Measurements from ENCODE around the gene ZBP1. TPM values are rescaled to one million over a fixed set of nuclear protein-coding genes. Genes with fewer than 3 reads are reported as not detected.

The ZBP1 gene, protein sequence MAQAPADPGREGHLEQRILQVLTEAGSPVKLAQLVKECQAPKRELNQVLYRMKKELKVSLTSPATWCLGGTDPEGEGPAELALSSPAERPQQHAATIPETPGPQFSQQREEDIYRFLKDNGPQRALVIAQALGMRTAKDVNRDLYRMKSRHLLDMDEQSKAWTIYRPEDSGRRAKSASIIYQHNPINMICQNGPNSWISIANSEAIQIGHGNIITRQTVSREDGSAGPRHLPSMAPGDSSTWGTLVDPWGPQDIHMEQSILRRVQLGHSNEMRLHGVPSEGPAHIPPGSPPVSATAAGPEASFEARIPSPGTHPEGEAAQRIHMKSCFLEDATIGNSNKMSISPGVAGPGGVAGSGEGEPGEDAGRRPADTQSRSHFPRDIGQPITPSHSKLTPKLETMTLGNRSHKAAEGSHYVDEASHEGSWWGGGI
- polyA plus RNA-seq, result 1 to 10 TPM in 2 of 4 donors, under 1 TPM in 2; 0.37 to 2.7 (median 1.6) TPM
- long read RNA-seq, donor 1, result 0 reads
- long read RNA-seq, donor 2, result 0 reads
- long read RNA-seq, donor 3, result 0 reads
- long read RNA-seq, donor 4, result 0 reads
- long read RNA-seq, donor 5, result 0 reads
- long read RNA-seq, donor 6, partial matches to known transcripts, result 0 of 1 reads
- long read RNA-seq, donor 6, other reads (novel, unspliced or antisense), result 0 of 1 reads
- long read RNA-seq, donor 7, result 0 reads
- long read RNA-seq, donor 8, result 0 reads
- long read RNA-seq, donor 9, result 0 reads
- long read RNA-seq, donor 10, result 0 reads

DNA sequence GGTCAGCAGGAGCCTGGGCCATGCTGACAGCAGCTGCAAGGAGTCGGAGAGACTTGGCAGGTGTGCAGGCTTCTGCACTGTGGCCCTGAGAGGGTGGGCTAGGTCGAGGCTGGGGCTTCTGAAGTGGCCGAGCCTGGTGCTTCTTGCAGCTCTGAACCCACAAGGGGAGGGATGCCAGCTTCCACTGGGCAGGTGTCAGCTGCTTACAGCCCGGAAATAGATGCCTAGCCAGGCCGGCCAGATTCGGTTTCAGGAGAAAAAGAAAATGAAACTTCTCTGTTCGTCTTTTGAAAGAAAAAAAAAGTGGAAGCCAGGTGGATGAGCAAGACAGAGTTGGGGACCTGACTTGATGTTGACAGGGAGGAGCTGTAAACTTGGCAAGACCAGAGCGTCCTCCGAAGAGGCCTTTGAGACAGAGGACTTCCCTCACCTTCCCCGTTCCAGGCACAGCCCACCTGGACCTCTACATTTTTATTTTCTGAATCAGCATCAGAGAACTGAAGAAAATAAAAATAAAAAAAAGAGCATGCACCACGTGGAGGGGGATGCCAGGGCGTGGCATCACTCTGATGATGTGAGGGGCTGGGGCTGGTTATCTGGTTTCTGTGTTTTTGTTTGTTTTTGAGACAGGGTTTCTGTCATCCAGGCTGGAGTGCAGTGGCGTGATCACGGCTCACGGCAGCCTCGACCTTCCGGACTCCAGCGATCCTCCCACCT lies at the start of gene ZBP1:
ZBP1 (minus strand) TSS at position 153 of the 717 bp plus-strand sequence; CDS start at position 22, 131 bp downstream.
- DNase-seq (peak; percentile 57 to 79), FAIRE-seq (no peak)
- H3K9me3 ChIP-seq (ENCODE audit: control insufficient read depth in 2 of 2, insufficient read depth in 1 of 2, low read depth in 1 of 2, low read length in 1 of 2), result peaks cover 0 to 15% of the 10 kb centered on the region in 2 donors
- no peaks in the 10 kb centered on the region for H3K27me3 ChIP-seq (ENCODE audit: control insufficient read depth in 3 of 3, insufficient read depth in 3 of 3, low read length in 3 of 3)
- WGBS, 3 donors, result 21 to 44% (median 32%) methylated on average over 18 of the region's 18 CpGs
- H3K4me1 ChIP-seq (ENCODE audit: control insufficient read depth in 3 of 3, insufficient read depth in 2 of 3, low read depth in 1 of 3, low read length in 2 of 3), result peaks cover 0 to 4% (median 3%) of the 10 kb centered on the region in 3 donors
- H3K4me3 ChIP-seq (ENCODE audit: low read depth in 1 of 3, low read length in 3 of 3), result peak within 1 kb of the TSS in 2 of 3 donors; percentile 26 to 46
- H3K36me3 ChIP-seq (ENCODE audit: control insufficient read depth in 3 of 3, insufficient read depth in 2 of 3, low read depth in 1 of 3, low read length in 3 of 3), result no peaks in the 10 kb centered on the region
- peak within 1 kb of the TSS in 2 of 3 donors; percentile 73 to 90 for H3K27ac ChIP-seq (ENCODE audit: low read depth in 1 of 3, low read length in 2 of 3)

DNA sequence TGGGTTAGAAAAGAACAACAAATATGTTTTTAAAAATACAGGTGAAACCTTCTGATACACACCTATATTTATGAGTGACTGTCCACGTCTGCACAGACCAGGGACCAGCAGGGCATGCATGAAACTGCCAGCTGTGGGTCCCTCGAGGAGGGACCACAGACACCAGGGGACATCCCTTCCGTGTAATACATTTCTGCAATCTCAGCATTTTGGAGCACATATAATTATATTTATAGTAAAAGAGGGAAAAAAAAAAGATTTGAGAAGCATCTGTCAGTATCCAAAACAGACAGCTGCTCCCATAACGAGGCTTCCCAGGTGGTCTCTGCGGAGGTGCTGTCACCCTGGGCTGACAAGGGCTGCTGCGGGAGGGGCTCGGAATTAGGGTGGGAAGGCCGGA lies 49.4 kb upstream of the ZBP1 start:
- H3K4me3 ChIP-seq (ENCODE audit: low read depth in 1 of 3, low read length in 3 of 3), result no peak overlapping the region
- H3K27ac ChIP-seq (ENCODE audit: low read depth in 1 of 3, low read length in 2 of 3), result no peak overlapping the region
- H3K27me3 ChIP-seq (ENCODE audit: control insufficient read depth in 3 of 3, insufficient read depth in 3 of 3, low read length in 3 of 3), result no peaks in the 10 kb centered on the region
- DNase-seq (no peak), FAIRE-seq (no peak)
- WGBS, 3 donors, result 83 to 86% (median 85%) methylated on average over 8 of the region's 8 CpGs
- H3K4me1 ChIP-seq (ENCODE audit: control insufficient read depth in 3 of 3, insufficient read depth in 2 of 3, low read depth in 1 of 3, low read length in 2 of 3), result peaks cover 4 to 10% (median 8%) of the 10 kb centered on the region in 3 donors
- H3K36me3 ChIP-seq (ENCODE audit: control insufficient read depth in 3 of 3, insufficient read depth in 2 of 3, low read depth in 1 of 3, low read length in 3 of 3), result peaks cover 0 to 3% (median 0%) of the 10 kb centered on the region in 3 donors
- H3K9me3 ChIP-seq (ENCODE audit: control insufficient read depth in 2 of 2, insufficient read depth in 1 of 2, low read depth in 1 of 2, low read length in 1 of 2), result no peaks in the 10 kb centered on the region

DNA sequence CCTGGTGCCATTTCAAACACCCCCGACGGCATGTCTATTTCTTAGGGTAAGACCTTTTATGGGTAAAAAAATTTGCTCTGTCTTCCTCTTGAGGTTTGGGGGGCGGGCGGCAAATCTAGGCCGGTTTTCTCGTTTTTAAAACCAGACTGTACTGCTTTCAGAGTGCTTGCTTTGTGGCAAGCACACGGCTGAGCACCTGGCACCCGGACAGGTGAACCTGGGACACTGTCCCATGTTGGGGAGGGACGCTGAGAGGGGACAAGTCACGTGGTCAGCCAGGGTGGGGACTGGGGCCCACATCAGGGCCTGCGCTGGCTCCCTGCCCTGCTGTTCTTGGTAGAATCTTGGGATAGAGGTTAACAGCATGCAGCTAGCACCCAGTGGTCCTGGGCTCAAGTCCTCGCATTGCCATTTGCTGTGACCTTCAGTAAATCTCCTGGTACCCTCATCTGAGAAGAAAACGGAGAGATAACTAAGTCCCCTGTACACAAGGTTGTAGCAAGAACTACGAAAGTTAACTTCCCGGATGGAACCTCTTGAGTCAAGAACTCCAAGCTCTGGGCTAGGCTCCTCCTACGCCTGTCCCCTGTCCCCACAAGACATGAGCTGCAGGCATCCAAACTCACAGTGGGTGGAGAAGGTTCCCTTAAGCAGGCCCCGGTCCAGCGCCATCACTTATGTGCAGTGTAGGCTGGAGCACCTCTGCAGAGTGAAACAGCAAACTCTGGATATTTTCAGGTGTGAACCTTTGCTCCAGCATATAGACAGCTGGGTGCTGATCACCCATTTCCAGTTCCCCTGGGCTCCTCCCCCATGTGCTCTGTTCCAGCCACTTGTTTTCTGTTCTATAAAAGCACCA lies 47.9 kb upstream of the ZBP1 start:
- Histone ChIP-seq H3K27me3 (ENCODE audit: control insufficient read depth in 3 of 3, insufficient read depth in 3 of 3, low read length in 3 of 3) (no peaks in the 10 kb centered on the region), H3K4me1 (ENCODE audit: control insufficient read depth in 3 of 3, insufficient read depth in 2 of 3, low read depth in 1 of 3, low read length in 2 of 3) (peaks cover 4 to 10% (median 8%) of the 10 kb centered on the region in 3 donors), H3K36me3 (ENCODE audit: control insufficient read depth in 3 of 3, insufficient read depth in 2 of 3, low read depth in 1 of 3, low read length in 3 of 3) (peaks cover 0 to 5% (median 0%) of the 10 kb centered on the region in 3 donors), H3K9me3 (ENCODE audit: control insufficient read depth in 2 of 2, insufficient read depth in 1 of 2, low read depth in 1 of 2, low read length in 1 of 2) (no peaks in the 10 kb centered on the region), H3K4me3 (ENCODE audit: low read depth in 1 of 3, low read length in 3 of 3) (no peak overlapping the region), H3K27ac (ENCODE audit: low read depth in 1 of 3, low read length in 2 of 3) (peak overlapping the region in 1 of 3 donors; percentile 66)
- peak in 1 of 2 donors; percentile 56 for DNase-seq
- no peak for FAIRE-seq
- WGBS, 3 donors, result 29 to 52% (median 37%) methylated on average over 18 of the region's 18 CpGs

DNA sequence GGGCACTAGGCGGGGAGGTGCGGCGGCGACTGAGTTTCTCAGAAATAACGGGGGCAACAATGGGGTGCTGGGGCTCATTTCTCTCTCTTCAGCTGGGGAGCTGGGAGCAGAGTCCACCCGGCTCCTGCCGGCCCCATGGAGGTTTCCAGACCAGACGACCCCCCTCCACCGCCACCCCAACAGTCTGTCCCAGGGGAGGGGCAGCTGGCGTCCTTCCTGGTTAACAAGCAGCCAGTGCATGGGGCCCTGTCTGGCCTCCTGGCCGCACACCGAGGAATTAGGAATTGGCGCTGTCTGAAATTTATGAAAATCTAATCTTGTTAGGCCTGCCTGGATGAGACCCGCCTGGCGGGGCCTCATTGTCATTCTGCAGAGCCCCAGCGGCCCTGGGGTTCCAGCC lies 47.2 kb upstream of the ZBP1 start:
- peaks cover 0 to 5% (median 0%) of the 10 kb centered on the region in 3 donors for H3K36me3 ChIP-seq (ENCODE audit: control insufficient read depth in 3 of 3, insufficient read depth in 2 of 3, low read depth in 1 of 3, low read length in 3 of 3)
- H3K27me3 ChIP-seq (ENCODE audit: control insufficient read depth in 3 of 3, insufficient read depth in 3 of 3, low read length in 3 of 3), result no peaks in the 10 kb centered on the region
- no peaks in the 10 kb centered on the region for H3K9me3 ChIP-seq (ENCODE audit: control insufficient read depth in 2 of 2, insufficient read depth in 1 of 2, low read depth in 1 of 2, low read length in 1 of 2)
- peaks cover 4 to 10% (median 8%) of the 10 kb centered on the region in 3 donors for H3K4me1 ChIP-seq (ENCODE audit: control insufficient read depth in 3 of 3, insufficient read depth in 2 of 3, low read depth in 1 of 3, low read length in 2 of 3)
- 59 to 69% (median 64%) methylated on average over 16 of the region's 16 CpGs for WGBS, 3 donors
- no peak for FAIRE-seq
- H3K4me3 ChIP-seq (ENCODE audit: low read depth in 1 of 3, low read length in 3 of 3), result no peak overlapping the region
- no peak overlapping the region for H3K27ac ChIP-seq (ENCODE audit: low read depth in 1 of 3, low read length in 2 of 3)
- no peak for DNase-seq

DNA sequence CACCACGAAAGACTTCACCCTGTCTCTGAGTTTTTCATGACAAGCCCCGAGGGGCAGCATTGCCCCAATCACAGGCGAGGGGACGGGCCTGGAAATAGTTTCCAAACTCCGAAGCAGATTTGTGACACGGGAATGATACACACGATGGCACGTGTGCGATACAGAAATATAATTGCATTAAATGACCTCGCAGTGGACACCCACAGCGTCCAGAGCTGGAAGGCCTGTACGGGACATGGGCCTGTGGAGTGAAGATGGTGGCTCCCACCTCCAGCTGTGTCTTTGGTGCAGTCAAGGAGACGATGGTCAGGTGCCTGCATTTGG lies 46.6 kb upstream of the ZBP1 start:
- Histone ChIP-seq H3K4me3 (ENCODE audit: low read depth in 1 of 3, low read length in 3 of 3) (no peak overlapping the region), H3K4me1 (ENCODE audit: control insufficient read depth in 3 of 3, insufficient read depth in 2 of 3, low read depth in 1 of 3, low read length in 2 of 3) (peaks cover 4 to 10% (median 8%) of the 10 kb centered on the region in 3 donors), H3K27me3 (ENCODE audit: control insufficient read depth in 3 of 3, insufficient read depth in 3 of 3, low read length in 3 of 3) (no peaks in the 10 kb centered on the region), H3K27ac (ENCODE audit: low read depth in 1 of 3, low read length in 2 of 3) (no peak overlapping the region), H3K36me3 (ENCODE audit: control insufficient read depth in 3 of 3, insufficient read depth in 2 of 3, low read depth in 1 of 3, low read length in 3 of 3) (peaks cover 0 to 5% (median 0%) of the 10 kb centered on the region in 3 donors), H3K9me3 (ENCODE audit: control insufficient read depth in 2 of 2, insufficient read depth in 1 of 2, low read depth in 1 of 2, low read length in 1 of 2) (no peaks in the 10 kb centered on the region)
- 85 to 90% (median 90%) methylated on average over 13 of the region's 13 CpGs for WGBS, 3 donors
- FAIRE-seq, result no peak
- DNase-seq, result no peak

DNA sequence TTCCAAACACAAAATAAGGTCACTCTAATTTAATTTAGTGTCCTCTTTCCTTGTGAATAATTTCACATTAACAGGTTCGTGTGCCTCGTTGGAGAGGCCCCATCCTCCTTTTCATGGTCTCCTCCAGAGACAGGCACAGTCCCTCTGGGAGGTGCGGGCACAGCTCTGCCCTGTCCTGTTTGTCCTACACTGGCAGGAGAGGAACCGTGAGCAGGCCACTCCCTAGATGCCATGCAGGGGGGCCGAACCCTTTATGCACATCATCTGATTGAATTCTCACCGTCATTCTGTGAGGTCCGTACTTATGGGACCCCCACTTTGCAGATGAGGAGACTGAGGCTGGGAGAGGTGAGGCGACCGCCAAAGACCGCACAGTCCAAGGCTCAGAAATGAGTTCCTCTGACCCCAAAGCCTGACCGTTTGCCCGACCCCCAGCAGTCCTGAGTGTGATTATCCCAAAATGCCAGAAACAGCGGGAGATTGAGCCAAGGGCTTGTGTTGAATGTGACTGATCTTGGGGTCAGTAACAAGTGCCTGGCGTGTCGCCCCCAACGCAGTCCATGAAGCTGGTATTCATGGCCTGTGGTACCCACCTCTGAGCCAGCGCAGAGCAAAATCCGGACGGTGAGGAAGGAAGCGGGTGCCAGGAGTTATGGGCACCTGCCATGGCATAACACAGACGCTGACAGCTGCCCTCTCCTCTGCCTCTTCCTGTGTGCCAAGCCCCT lies 46.0 kb upstream of the ZBP1 start:
- Histone ChIP-seq H3K36me3 (ENCODE audit: control insufficient read depth in 3 of 3, insufficient read depth in 2 of 3, low read depth in 1 of 3, low read length in 3 of 3) (peaks cover 0 to 5% (median 0%) of the 10 kb centered on the region in 3 donors), H3K9me3 (ENCODE audit: control insufficient read depth in 2 of 2, insufficient read depth in 1 of 2, low read depth in 1 of 2, low read length in 1 of 2) (no peaks in the 10 kb centered on the region), H3K4me1 (ENCODE audit: control insufficient read depth in 3 of 3, insufficient read depth in 2 of 3, low read depth in 1 of 3, low read length in 2 of 3) (peaks cover 4 to 10% (median 5%) of the 10 kb centered on the region in 3 donors), H3K4me3 (ENCODE audit: low read depth in 1 of 3, low read length in 3 of 3) (no peak overlapping the region), H3K27ac (ENCODE audit: low read depth in 1 of 3, low read length in 2 of 3) (no peak overlapping the region), H3K27me3 (ENCODE audit: control insufficient read depth in 3 of 3, insufficient read depth in 3 of 3, low read length in 3 of 3) (no peaks in the 10 kb centered on the region)
- WGBS, 3 donors, result 85 to 87% (median 86%) methylated on average over 21 of the region's 21 CpGs
- FAIRE-seq (no peak), DNase-seq (no peak)

DNA sequence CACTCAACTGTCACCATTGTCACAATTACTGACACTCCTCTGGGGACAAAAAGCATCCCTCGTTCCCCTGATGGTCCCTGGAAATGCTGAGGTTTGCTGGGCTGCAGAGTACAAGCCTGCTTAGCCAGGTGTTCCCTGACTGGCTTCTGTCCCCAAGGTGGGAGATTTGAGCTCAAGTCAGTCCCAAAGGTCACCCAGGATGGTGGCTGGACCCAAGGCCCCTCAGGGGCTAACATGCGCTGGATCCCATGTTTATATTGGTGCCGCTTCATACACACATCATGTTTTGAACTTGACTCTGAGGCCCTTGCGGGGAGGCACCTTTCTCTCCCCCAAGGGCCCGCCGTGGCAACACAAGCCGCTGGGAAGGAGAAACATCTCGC lies 45.4 kb upstream of the ZBP1 start:
- no peak for FAIRE-seq
- Histone ChIP-seq H3K4me1 (ENCODE audit: control insufficient read depth in 3 of 3, insufficient read depth in 2 of 3, low read depth in 1 of 3, low read length in 2 of 3) (peaks cover 4 to 10% (median 5%) of the 10 kb centered on the region in 3 donors), H3K9me3 (ENCODE audit: control insufficient read depth in 2 of 2, insufficient read depth in 1 of 2, low read depth in 1 of 2, low read length in 1 of 2) (no peaks in the 10 kb centered on the region), H3K4me3 (ENCODE audit: low read depth in 1 of 3, low read length in 3 of 3) (no peak overlapping the region), H3K36me3 (ENCODE audit: control insufficient read depth in 3 of 3, insufficient read depth in 2 of 3, low read depth in 1 of 3, low read length in 3 of 3) (peaks cover 0 to 5% (median 0%) of the 10 kb centered on the region in 3 donors), H3K27me3 (ENCODE audit: control insufficient read depth in 3 of 3, insufficient read depth in 3 of 3, low read length in 3 of 3) (no peaks in the 10 kb centered on the region), H3K27ac (ENCODE audit: low read depth in 1 of 3, low read length in 2 of 3) (no peak overlapping the region)
- WGBS, 3 donors, result 87 to 95% (median 88%) methylated on average over 8 of the region's 8 CpGs
- no peak for DNase-seq
